A673 (cell line): ENCODE data around the gene PTGES2. TPM values are rescaled to one million over a fixed set of nuclear protein-coding genes. Genes with fewer than 3 reads are reported as not detected.

Experiments
- BruUV-seq: library from RNA; stranded (reverse); fragments of 400-500 nt; replicated peaks from 2 replicates; lab custom pipeline; 2021; lab: Mats Ljungman, UMichigan
- CTCF ChIA-PET: fragments of 300-600 bp; sonication (Branson Sonifier 250); formaldehyde crosslinking; loops from one replicate; lab custom pipeline; 2022; ENCODE audit warnings: antibody characterized with exemption; lab: Charles Lee
- POLR2A ChIA-PET: fragments of 300-600 bp; sonication (Branson Sonifier 250); formaldehyde crosslinking; loops from one replicate; lab custom pipeline; 2022; ENCODE audit warnings: antibody characterized with exemption; ENCODE audit not compliant: low non-redundant PET; lab: Charles Lee
- DNase-seq: peaks from one replicate; pipeline ENCODE4 v3.0.0-alpha.2; 2015; ENCODE audit warnings: low spot score
- H3K27ac ChIP-seq: fragments of 200-600 bp; sonication (generic); 2 replicates; pipeline ENCODE4 v1.5.1; 2016; ENCODE audit warnings: mixed run types, low read depth, mild to moderate bottlenecking, mixed read lengths, antibody characterized with exemption, low read length; ENCODE audit not compliant: poor library complexity, severe bottlenecking
- H3K27me3 ChIP-seq: fragments of 200-600 bp; sonication (generic); replicated peaks from 2 replicates; pipeline ENCODE4 v1.6.1; 2017; ENCODE audit warnings: mixed run types, low read depth, mild to moderate bottlenecking, mixed read lengths, antibody characterized with exemption, low read length; ENCODE audit not compliant: insufficient read depth, poor library complexity
- H3K36me3 ChIP-seq: fragments of 200-600 bp; sonication (generic); 2 replicates; pipeline ENCODE4 v1.6.1; 2016; ENCODE audit warnings: mixed run types, mild to moderate bottlenecking, mixed read lengths, antibody characterized with exemption, low read length; ENCODE audit not compliant: insufficient read depth, poor library complexity, severe bottlenecking
- H3K4me1 ChIP-seq: fragments of 200-600 bp; sonication (generic); 2 replicates; pipeline ENCODE4 v1.6.1; 2017; ENCODE audit warnings: mixed run types, mild to moderate bottlenecking, mixed read lengths, antibody characterized with exemption, low read length; ENCODE audit not compliant: insufficient read depth, poor library complexity, severe bottlenecking
- H3K4me3 ChIP-seq: fragments of 200-600 bp; sonication (generic); 2 replicates; pipeline ENCODE4 v1.5.1; 2016; ENCODE audit warnings: low read depth, mixed run types, mild to moderate bottlenecking, mixed read lengths, low read length; ENCODE audit not compliant: poor library complexity, severe bottlenecking
- H3K9me3 ChIP-seq: fragments of 200-600 bp; sonication (generic); 2 replicates; pipeline ENCODE4 v1.6.1; 2016; ENCODE audit warnings: mixed run types, low read depth, mild to moderate bottlenecking, mixed read lengths, antibody characterized with exemption, low read length; ENCODE audit not compliant: poor library complexity, severe bottlenecking
- CTCF ChIP-seq: fragments of 300-800, 200-600 bp; sonication (generic); conservative IDR thresholded peaks from 2 replicates; pipeline ENCODE4 v1.5.1; 2017; ENCODE audit warnings: low read depth, mild to moderate bottlenecking, antibody characterized with exemption, low read length, moderate library complexity, mixed read lengths
- EZH2 ChIP-seq: fragments of 200-600 bp; sonication (generic); IDR thresholded peaks from 2 replicates; pipeline ENCODE4 v1.6.1; 2017; ENCODE audit warnings: borderline replicate concordance, low read depth, mild to moderate bottlenecking, mixed read lengths, antibody characterized with exemption, low read length; ENCODE audit not compliant: poor library complexity, severe bottlenecking
- intact Hi-C: fragments of 100-400 bp; cut with micrococcal nuclease; formaldehyde crosslinking; loops from one replicate; pipeline ENCODE4 v1.10.0; 2022; ENCODE audit not compliant: unreplicated experiment
- total RNA-seq: library from RNA; stranded (reverse); gene quantifications from 2 replicates; pipeline ENCODE4 v1.2.3, GENCODE V29; 2021

Gene PTGES2
- total RNA-seq, 1 experiment from 2014 or later: 122 TPM

- Histone ChIP-seq H3K4me1 (no peaks in the 10 kb centered on the region), H3K36me3 (no peaks in the 10 kb centered on the region), H3K4me3 (no peak overlapping the region), H3K27ac (no peak overlapping the region), H3K9me3 (no peaks in the 10 kb centered on the region), H3K27me3 (no peaks in the 10 kb centered on the region)
- CTCF ChIA-PET: no interaction called here
- TF ChIP-seq CTCF: no peak
- TF ChIP-seq EZH2: no peak
- no TSS peak for BruUV-seq
- POLR2A ChIA-PET: no interaction called here
- no peak for DNase-seq
- intact Hi-C loops: no loop called here
Measured at GRCh38 chr9:128153947-128154695, 26.6 kb upstream of the PTGES2 start.

- H3K36me3 ChIP-seq: no peaks in the 10 kb centered on the region
- ChIA-PET POLR2A (no interaction called here), CTCF (no interaction called here)
- no peaks in the 10 kb centered on the region for H3K9me3 ChIP-seq
- no peaks in the 10 kb centered on the region for H3K27me3 ChIP-seq
- no TSS peak for BruUV-seq
- intact Hi-C loops: no loop called here
- H3K4me1 ChIP-seq: no peaks in the 10 kb centered on the region
- TF ChIP-seq EZH2 (no peak), CTCF (no peak)
- no peak overlapping the region for H3K4me3 ChIP-seq
- no peak for DNase-seq
- H3K27ac ChIP-seq: no peak overlapping the region
Measured at GRCh38 chr9:128153060-128153946, 25.8 kb upstream of the PTGES2 start.

- no peaks in the 10 kb centered on the region for H3K9me3 ChIP-seq
- CTCF ChIA-PET: no interaction called here
- POLR2A ChIA-PET: no interaction called here
Measured at GRCh38 chr9:128152133-128153059, 24.9 kb upstream of the PTGES2 start.

More at GRCh38 chr9:128152133-128153059, 24.9 kb upstream of the PTGES2 start:
- H3K27ac ChIP-seq: no peak overlapping the region
- TF ChIP-seq EZH2: no peak
- no peak for TF ChIP-seq CTCF
- H3K27me3 ChIP-seq: no peaks in the 10 kb centered on the region
- no peaks in the 10 kb centered on the region for H3K36me3 ChIP-seq
- no peak overlapping the region for H3K4me3 ChIP-seq
- no TSS peak for BruUV-seq
- no peaks in the 10 kb centered on the region for H3K4me1 ChIP-seq
- no peak for DNase-seq
- intact Hi-C loops: no loop called here
